Breast epithelium (tissue), 3 donors: ENCODE results near the gene CHERP.

Experiments
- POLR2A ChIP-seq: fragments of 450-650 bp; IDR thresholded peaks from one replicate; pipeline ENCODE4 v1.6.1; 2016; ENCODE audit warnings: antibody characterized with exemption, mild to moderate bottlenecking, moderate library complexity
- TF ChIP-seq, protein P1 (sequence below), 3 donors: fragments of 450-650 bp; IDR thresholded peaks; one replicate each; pipeline ENCODE4 v1.5.1; 2016 to 2017; ENCODE audit warnings: antibody characterized with exemption in 3 of 3, mild to moderate bottlenecking in 3 of 3, moderate library complexity in 3 of 3

DNA sequence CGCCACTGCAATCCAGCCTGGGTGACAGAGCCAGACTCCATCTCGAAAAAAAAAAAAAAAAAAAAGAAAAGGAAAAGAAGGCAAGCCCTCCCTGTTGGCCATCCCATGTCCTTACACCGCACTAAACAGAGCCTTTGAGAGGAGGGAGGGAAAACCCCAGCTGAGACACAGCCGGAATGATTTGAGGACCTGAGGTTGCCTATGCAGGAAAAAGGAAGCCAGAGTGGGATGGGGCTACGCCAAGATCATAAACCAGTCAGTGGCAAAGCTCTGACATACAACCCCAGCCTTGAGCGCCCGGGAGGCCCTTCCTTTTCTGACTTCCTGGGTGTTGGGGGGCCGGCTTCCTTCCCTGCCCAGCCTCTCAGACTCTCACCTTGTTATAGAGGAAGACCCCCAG, 12.5 kb upstream of the CHERP start:
- TF ChIP-seq, protein P1, sequence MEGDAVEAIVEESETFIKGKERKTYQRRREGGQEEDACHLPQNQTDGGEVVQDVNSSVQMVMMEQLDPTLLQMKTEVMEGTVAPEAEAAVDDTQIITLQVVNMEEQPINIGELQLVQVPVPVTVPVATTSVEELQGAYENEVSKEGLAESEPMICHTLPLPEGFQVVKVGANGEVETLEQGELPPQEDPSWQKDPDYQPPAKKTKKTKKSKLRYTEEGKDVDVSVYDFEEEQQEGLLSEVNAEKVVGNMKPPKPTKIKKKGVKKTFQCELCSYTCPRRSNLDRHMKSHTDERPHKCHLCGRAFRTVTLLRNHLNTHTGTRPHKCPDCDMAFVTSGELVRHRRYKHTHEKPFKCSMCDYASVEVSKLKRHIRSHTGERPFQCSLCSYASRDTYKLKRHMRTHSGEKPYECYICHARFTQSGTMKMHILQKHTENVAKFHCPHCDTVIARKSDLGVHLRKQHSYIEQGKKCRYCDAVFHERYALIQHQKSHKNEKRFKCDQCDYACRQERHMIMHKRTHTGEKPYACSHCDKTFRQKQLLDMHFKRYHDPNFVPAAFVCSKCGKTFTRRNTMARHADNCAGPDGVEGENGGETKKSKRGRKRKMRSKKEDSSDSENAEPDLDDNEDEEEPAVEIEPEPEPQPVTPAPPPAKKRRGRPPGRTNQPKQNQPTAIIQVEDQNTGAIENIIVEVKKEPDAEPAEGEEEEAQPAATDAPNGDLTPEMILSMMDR (IDR thresholded peaks at IDR 0.05), result no peak
- no peak for TF ChIP-seq POLR2A
